Loucy (cell line): ENCODE measurements around the gene HELQ.
"Not testable (repeated sequence)": the region's sequence is repeated elsewhere in the genome, so short reads cannot be mapped to it uniquely, and the experiment has no call there.

Experiments
- H2AFZ ChIP-seq: fragments of 200-600 bp; sonication (generic); 2 replicates; pipeline ENCODE4 v1.6.0; 2016; ENCODE audit warnings: antibody characterized with exemption, mild to moderate bottlenecking, low read length, moderate library complexity
- H3F3A ChIP-seq: fragments of 200-600 bp; 2 replicates; pipeline ENCODE4 v1.6.0; 2016; ENCODE audit warnings: antibody characterized with exemption, low read depth, mild to moderate bottlenecking
- H3K27me3 ChIP-seq: fragments of 200-600 bp; sonication (generic); 2 replicates; pipeline ENCODE4 v1.6.1; 2014; ENCODE audit warnings: low read length, mild to moderate bottlenecking; ENCODE audit not compliant: insufficient read depth, poor library complexity, severe bottlenecking
- H3K36me3 ChIP-seq: fragments of 200-600 bp; sonication (generic); 2 replicates; pipeline ENCODE4 v1.6.1; 2016; ENCODE audit warnings: low read length; ENCODE audit not compliant: insufficient read depth
- H3K4me1 ChIP-seq: fragments of 200-600 bp; sonication (generic); 2 replicates; pipeline ENCODE4 v1.5.1; 2014; ENCODE audit warnings: low read length, mild to moderate bottlenecking; ENCODE audit not compliant: insufficient read depth, poor library complexity, severe bottlenecking
- H3K4me2 ChIP-seq: fragments of 200-600 bp; sonication (generic); 2 replicates; pipeline ENCODE4 v1.6.0; 2014; ENCODE audit warnings: antibody characterized with exemption, low read length, low read depth, mild to moderate bottlenecking; ENCODE audit not compliant: poor library complexity, severe bottlenecking
- H3K4me3 ChIP-seq: fragments of 200-600 bp; sonication (generic); 2 replicates; pipeline ENCODE4 v1.5.1; 2014; ENCODE audit warnings: low read length, mild to moderate bottlenecking, mixed read lengths; ENCODE audit not compliant: poor library complexity, severe bottlenecking
- H3K79me2 ChIP-seq: fragments of 200-600 bp; sonication (generic); 2 replicates; pipeline ENCODE4 v1.6.1; 2014; ENCODE audit warnings: low read length; ENCODE audit not compliant: insufficient read depth
- H3K9ac ChIP-seq: fragments of 200-600 bp; sonication (generic); 2 replicates; pipeline ENCODE4 v1.6.0; 2014; ENCODE audit warnings: mild to moderate bottlenecking, low read depth, low read length, moderate library complexity; ENCODE audit not compliant: poor library complexity, severe bottlenecking
- H3K9me2 ChIP-seq: fragments of 200-600 bp; sonication (generic); replicated peaks from 2 replicates; pipeline ENCODE4 v1.6.1; 2016; ENCODE audit warnings: low read depth, low read length, mixed read lengths
- H3K9me3 ChIP-seq: fragments of 200-600 bp; sonication (generic); 2 replicates; pipeline ENCODE4 v1.6.1; 2014; ENCODE audit warnings: mild to moderate bottlenecking, antibody characterized with exemption, low read length, low read depth; ENCODE audit not compliant: insufficient read depth
- H4K20me1 ChIP-seq: fragments of 200-600 bp; sonication (generic); 2 replicates; pipeline ENCODE4 v1.6.0; 2014; ENCODE audit warnings: antibody characterized with exemption, low read length, mild to moderate bottlenecking; ENCODE audit not compliant: insufficient read depth, poor library complexity, severe bottlenecking
- EZH2phosphoT487 ChIP-seq: fragments of 200-600 bp; IDR thresholded peaks from 2 replicates; pipeline ENCODE4 v1.6.1; 2018; ENCODE audit warnings: antibody characterized with exemption, mild to moderate bottlenecking, moderate library complexity, borderline replicate concordance
- TF ChIP-seq, protein P1 (sequence below): fragments of 200-600 bp; sonication (generic); conservative IDR thresholded peaks from 2 replicates; pipeline ENCODE4 v1.5.1; 2014; ENCODE audit warnings: mild to moderate bottlenecking, antibody characterized with exemption, low read length

HELQ gene

DNA sequence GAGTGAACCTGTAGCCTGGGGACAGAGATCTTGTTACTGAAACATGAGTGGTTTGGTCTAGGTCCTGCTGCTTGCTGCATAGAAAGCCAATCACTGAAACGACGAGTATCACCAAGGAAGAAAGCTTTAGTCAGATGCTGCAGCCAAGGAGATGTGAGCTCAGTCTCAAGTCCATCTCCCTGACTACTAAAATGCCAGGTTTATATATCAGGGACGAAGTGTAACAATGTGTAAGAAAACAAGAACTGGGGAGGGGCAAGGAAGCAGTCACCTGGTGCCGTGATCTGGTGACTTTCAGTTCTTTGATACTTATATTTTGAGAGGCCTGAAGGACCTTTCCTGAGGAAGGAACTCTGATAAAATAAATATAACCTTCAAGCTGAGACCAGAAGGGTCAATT, 48.9 kb upstream of the HELQ start:
- Histone ChIP-seq H3F3A (no peaks in the 10 kb centered on the region), H3K27me3 (no peaks in the 10 kb centered on the region), H3K9me2 (no peaks in the 10 kb centered on the region), H3K4me1 (peaks cover 8% of the 10 kb centered on the region), H3K79me2 (no peaks in the 10 kb centered on the region), H3K9me3 (no peaks in the 10 kb centered on the region), H3K36me3 (no peaks in the 10 kb centered on the region), H3K9ac (no peak overlapping the region), H4K20me1 (no peaks in the 10 kb centered on the region), H3K4me2 (peak overlapping the region; percentile 42), H3K4me3 (no peak overlapping the region), H2AFZ (peak overlapping the region; percentile 84)
- TF ChIP-seq, protein P1, sequence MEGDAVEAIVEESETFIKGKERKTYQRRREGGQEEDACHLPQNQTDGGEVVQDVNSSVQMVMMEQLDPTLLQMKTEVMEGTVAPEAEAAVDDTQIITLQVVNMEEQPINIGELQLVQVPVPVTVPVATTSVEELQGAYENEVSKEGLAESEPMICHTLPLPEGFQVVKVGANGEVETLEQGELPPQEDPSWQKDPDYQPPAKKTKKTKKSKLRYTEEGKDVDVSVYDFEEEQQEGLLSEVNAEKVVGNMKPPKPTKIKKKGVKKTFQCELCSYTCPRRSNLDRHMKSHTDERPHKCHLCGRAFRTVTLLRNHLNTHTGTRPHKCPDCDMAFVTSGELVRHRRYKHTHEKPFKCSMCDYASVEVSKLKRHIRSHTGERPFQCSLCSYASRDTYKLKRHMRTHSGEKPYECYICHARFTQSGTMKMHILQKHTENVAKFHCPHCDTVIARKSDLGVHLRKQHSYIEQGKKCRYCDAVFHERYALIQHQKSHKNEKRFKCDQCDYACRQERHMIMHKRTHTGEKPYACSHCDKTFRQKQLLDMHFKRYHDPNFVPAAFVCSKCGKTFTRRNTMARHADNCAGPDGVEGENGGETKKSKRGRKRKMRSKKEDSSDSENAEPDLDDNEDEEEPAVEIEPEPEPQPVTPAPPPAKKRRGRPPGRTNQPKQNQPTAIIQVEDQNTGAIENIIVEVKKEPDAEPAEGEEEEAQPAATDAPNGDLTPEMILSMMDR: no peak
- TF ChIP-seq EZH2phosphoT487: no peak

DNA sequence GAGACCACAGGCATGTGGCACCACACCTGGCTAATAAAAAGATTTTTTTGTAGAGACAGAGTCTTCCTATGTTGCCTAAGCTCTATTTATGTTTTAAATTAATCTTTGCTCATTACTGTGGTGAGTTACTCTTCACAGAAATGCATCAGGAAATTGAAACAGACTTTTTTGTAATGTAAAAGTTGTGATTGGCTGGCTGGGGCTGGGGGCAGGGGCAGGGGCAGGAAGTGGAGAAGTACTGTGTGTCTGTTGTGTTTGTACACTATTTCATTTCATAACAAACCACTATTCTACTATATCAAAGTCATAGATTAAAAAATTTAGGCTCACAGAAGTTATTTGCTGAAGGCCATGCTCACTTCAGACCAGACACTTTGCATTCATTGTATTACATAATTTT, 48.4 kb upstream of the HELQ start:
- H4K20me1 ChIP-seq: no peaks in the 10 kb centered on the region
- H3K9ac ChIP-seq: no peak overlapping the region
- H3K27me3 ChIP-seq: no peaks in the 10 kb centered on the region
- H3K79me2 ChIP-seq: no peaks in the 10 kb centered on the region
- no peaks in the 10 kb centered on the region for H3K9me3 ChIP-seq
- no peaks in the 10 kb centered on the region for H3K36me3 ChIP-seq
- H3K9me2 ChIP-seq: no peaks in the 10 kb centered on the region
- H3K4me3 ChIP-seq: no peak overlapping the region
- TF ChIP-seq, protein P1: no peak
- no peak for TF ChIP-seq EZH2phosphoT487
- peaks cover 8% of the 10 kb centered on the region for H3K4me1 ChIP-seq
- H2AFZ ChIP-seq: peak overlapping the region; percentile 84
- peak overlapping the region; percentile 42 for H3K4me2 ChIP-seq
- H3F3A ChIP-seq: no peaks in the 10 kb centered on the region

DNA sequence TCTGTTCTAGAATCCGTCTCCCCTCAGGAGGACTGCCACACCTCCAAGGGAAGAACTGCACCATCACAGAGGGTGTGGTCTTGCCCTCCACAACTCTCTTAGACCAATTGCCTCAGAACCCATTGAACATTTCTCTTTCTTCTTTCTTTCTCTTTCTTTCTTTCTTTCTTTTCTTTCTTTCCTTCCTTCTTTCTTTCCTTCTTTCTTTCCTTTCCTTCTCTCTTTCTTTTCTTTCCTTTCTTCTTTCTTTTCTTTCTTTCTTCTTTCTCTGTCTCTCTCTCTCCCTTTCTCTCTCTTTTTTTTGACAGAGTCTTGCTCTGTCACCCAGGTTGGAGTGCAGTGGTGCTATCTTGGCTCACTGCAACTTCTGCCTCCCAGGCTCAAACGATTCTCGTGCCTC, 46.0 kb upstream of the HELQ start:
- H3K4me3 ChIP-seq, H3K4me1 ChIP-seq, H3K9ac ChIP-seq, H3K79me2 ChIP-seq, H3K9me3 ChIP-seq, H3K9me2 ChIP-seq, H3K27me3 ChIP-seq, H3F3A ChIP-seq, H3K4me2 ChIP-seq, H3K36me3 ChIP-seq, H4K20me1 ChIP-seq, H2AFZ ChIP-seq: not testable (repeated sequence)

DNA sequence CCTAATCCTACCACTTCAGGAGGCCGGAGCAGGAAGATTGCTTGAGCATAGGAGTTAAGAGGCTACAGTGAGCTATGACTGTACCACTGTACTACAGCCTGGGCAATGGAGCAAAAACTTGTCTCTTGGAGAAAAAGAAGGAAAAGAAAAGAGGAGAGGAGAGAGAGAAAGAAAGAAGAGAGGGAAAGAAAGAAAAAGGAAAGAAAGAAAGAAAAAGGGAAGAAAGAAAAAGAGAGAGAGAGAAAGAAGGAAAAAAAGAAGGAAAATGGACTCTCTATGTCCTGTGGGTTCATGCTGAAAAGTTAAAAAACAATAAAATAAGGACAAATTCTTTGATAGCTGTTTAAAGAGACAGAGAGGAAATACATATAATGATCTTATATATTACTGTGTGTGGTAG, 42.6 kb upstream of the HELQ start:
- H2AFZ ChIP-seq: peak overlapping the region; percentile 37
- no peaks in the 10 kb centered on the region for H3K27me3 ChIP-seq
- H3K4me2 ChIP-seq: no peak overlapping the region
- no peaks in the 10 kb centered on the region for H3K79me2 ChIP-seq
- no peaks in the 10 kb centered on the region for H3K4me1 ChIP-seq
- H3K4me3 ChIP-seq: no peak overlapping the region
- TF ChIP-seq, protein P1: no peak
- TF ChIP-seq EZH2phosphoT487: no peak
- H3K9me2 ChIP-seq: no peaks in the 10 kb centered on the region
- no peaks in the 10 kb centered on the region for H3F3A ChIP-seq
- no peaks in the 10 kb centered on the region for H3K36me3 ChIP-seq
- no peak overlapping the region for H3K9ac ChIP-seq
- no peaks in the 10 kb centered on the region for H3K9me3 ChIP-seq
- H4K20me1 ChIP-seq: no peaks in the 10 kb centered on the region

DNA sequence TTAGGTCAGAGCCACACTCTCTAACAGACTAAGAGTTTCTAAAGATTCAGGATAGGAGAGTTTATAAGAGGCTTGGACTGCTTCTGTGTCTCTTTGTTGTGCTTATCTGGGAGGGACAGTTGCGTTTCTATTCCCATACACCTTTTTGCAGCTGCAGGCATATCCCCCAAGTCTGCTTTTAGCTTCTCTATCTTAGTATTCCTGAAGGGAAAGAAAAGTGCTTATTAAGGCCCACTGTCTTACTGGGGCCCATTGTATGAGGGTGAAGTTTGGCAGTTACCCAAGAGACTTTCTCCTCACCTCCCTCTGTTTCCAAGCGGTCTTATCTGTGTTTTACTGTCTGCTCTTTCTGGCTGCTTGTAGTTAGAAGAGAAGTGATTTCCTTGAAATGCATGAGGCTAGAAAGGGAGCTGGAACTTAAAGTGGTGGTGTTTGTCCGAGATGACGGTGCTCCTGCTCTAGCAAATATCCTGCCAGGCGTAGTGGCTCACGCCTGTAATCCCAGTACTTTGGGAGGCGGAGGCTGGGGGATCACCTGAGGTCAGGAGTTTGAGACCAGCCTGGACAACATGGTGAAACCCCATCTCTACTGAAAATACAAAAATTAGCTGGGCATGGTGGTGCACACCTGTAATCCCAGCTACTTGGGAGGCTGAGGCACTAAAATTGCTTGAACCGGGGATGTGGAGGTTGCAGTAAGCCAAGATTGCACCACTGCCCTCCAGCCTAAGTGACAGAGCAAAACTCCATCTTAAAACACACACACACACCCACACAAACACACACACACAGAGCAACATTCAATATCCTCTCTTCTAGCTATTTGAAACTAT, 40.7 kb upstream of the HELQ start:
- H4K20me1 ChIP-seq, H3K4me2 ChIP-seq, H3K27me3 ChIP-seq, H3K9me2 ChIP-seq, H2AFZ ChIP-seq, H3K4me3 ChIP-seq, H3F3A ChIP-seq, H3K36me3 ChIP-seq, H3K79me2 ChIP-seq, H3K9me3 ChIP-seq, H3K4me1 ChIP-seq, H3K9ac ChIP-seq: not testable (repeated sequence)
